GM13977 (cell line): ENCODE results near the gene GNAS.

ENCODE experiments used
- DNase-seq: peaks from one replicate; pipeline ENCODE4 v3.0.0; 2012; ENCODE audit warnings: low spot score
- CTCF ChIP-seq: IDR thresholded peaks from 2 replicates; pipeline ENCODE4 v1.5.1; 2012; ENCODE audit warnings: mild to moderate bottlenecking, control low read depth; ENCODE audit not compliant: insufficient read depth; ENCODE audit errors: extremely low read depth, missing control alignments
- in situ Hi-C: fragments of 300-500 bp; cut with MboI; formaldehyde crosslinking; loops from one replicate; pipeline ENCODE4 v1.12.0; 2022; ENCODE audit warnings: low sequenced_read_pairs, low pct_unique_long_range_greater_than_20kb, mixed read lengths, inconsistent platforms; ENCODE audit not compliant: unreplicated experiment

GNAS gene

GRCh38 chr20:58898629-58899408 is 46.3 kb downstream of the GNAS start:
- TF ChIP-seq CTCF = no peak
- in situ Hi-C loops = loop anchor here (10.0 kb wide), 1 partner anchor 86 kb away; the partner anchor contains the start of gene NELFCD
- no peak for DNase-seq

- TF ChIP-seq CTCF = no peak
- in situ Hi-C loops = loop anchor here (10.0 kb wide), 1 partner anchor 85 kb away; the partner anchor contains the start of gene NELFCD
- DNase-seq = no peak
These were observed 47.0 kb downstream of the GNAS start for GRCh38 chr20:58899512-58899911.

GRCh38 chr20:58900397-58900796 is 47.9 kb downstream of the GNAS start:
- no peak for DNase-seq
- in situ Hi-C loops = no loop called here
- no peak for TF ChIP-seq CTCF

- in situ Hi-C loops = no loop called here
- TF ChIP-seq CTCF = no peak
- DNase-seq = no peak
These were observed 49.2 kb downstream of the GNAS start for GRCh38 chr20:58901488-58902402.

- no peak for TF ChIP-seq CTCF
- in situ Hi-C loops = no loop called here
- DNase-seq = no peak
These were observed 51.1 kb downstream of the GNAS start for GRCh38 chr20:58903614-58904013.

GRCh38 chr20:58905236-58905635 is 52.7 kb downstream of the GNAS start:
- no peak for DNase-seq
- TF ChIP-seq CTCF = no peak
- in situ Hi-C loops = no loop called here
